ENCODE data around the gene MFGE8. TPM values are rescaled to one million over a fixed set of nuclear protein-coding genes. Genes with fewer than 3 reads are reported as not detected.
A peak's percentile ranks its signal among the peaks of the same experiment; 100 is the strongest.

Gene MFGE8
- total RNA-seq (65.2 TPM), polyA plus RNA-seq (ENCODE audit: insufficient read depth in 1 of 8, insufficient read length in 8 of 8, low replicate concordance in 1 of 8) (100 to 1,000 TPM in 6 of 8 donors, 10 to 100 TPM in 2; 86.5 to 162 (median 119) TPM)
- long read RNA-seq, donor 1, transcript MFGE8-201 (8 exons, 1,937 nt) = major isoform, 13 of 23 reads
- long read RNA-seq, donor 1, transcript MFGE8-217 (1 exons, 2,464 nt) = minor isoform, 6 of 23 reads
- long read RNA-seq, donor 1, partial matches to known transcripts = 0 of 23 reads
- long read RNA-seq, donor 1, other reads (novel, unspliced or antisense) = 0 of 23 reads
- long read RNA-seq, donor 2, partial matches to known transcripts = 0 of 1 reads
- long read RNA-seq, donor 2, other reads (novel, unspliced or antisense) = 0 of 1 reads
- long read RNA-seq, donor 3, transcript MFGE8-217 (1 exons, 2,464 nt) = minor isoform, 14 of 61 reads
- long read RNA-seq, donor 3, transcript MFGE8-201 (8 exons, 1,937 nt) = major isoform, 19 of 61 reads
- long read RNA-seq, donor 3, partial matches to known transcripts = 19 of 61 reads
- long read RNA-seq, donor 3, other reads (novel, unspliced or antisense) = 0 of 61 reads
- long read RNA-seq, donor 4, transcript MFGE8-201 (8 exons, 1,937 nt) = major isoform, 20 of 30 reads
- long read RNA-seq, donor 4, partial matches to known transcripts = 5 of 30 reads
- long read RNA-seq, donor 4, other reads (novel, unspliced or antisense) = 0 of 30 reads
- long read RNA-seq, donor 5, transcript MFGE8-201 (8 exons, 1,937 nt) = major isoform, 50 of 76 reads
- long read RNA-seq, donor 5, transcript MFGE8-217 (1 exons, 2,464 nt) = minor isoform, 7 of 76 reads
- long read RNA-seq, donor 5, partial matches to known transcripts = 13 of 76 reads
- long read RNA-seq, donor 5, other reads (novel, unspliced or antisense) = 0 of 76 reads
- long read RNA-seq, donor 6, transcript MFGE8-217 (1 exons, 2,464 nt) = minor isoform, 20 of 56 reads
- long read RNA-seq, donor 6, transcript MFGE8-214 (3 exons, 801 nt) = minor isoform, 7 of 56 reads
- long read RNA-seq, donor 6, transcript MFGE8-201 (8 exons, 1,937 nt) = major isoform, 22 of 56 reads
- long read RNA-seq, donor 6, partial matches to known transcripts = 5 of 56 reads
- long read RNA-seq, donor 6, other reads (novel, unspliced or antisense) = 0 of 56 reads
- long read RNA-seq, donor 7, transcript MFGE8-201 (8 exons, 1,937 nt) = major isoform, 10 of 31 reads
- long read RNA-seq, donor 7, transcript MFGE8-217 (1 exons, 2,464 nt) = minor isoform, 7 of 31 reads
- long read RNA-seq, donor 7, partial matches to known transcripts = 10 of 31 reads
- long read RNA-seq, donor 7, other reads (novel, unspliced or antisense) = 0 of 31 reads
- long read RNA-seq, donor 8, transcript MFGE8-201 (8 exons, 1,937 nt) = major isoform, 13 of 17 reads
- long read RNA-seq, donor 8, partial matches to known transcripts = 0 of 17 reads
- long read RNA-seq, donor 8, other reads (novel, unspliced or antisense) = 0 of 17 reads
- long read RNA-seq, donor 9, transcript MFGE8-217 (1 exons, 2,464 nt) = minor isoform, 5 of 32 reads
- long read RNA-seq, donor 9, transcript MFGE8-201 (8 exons, 1,937 nt) = major isoform, 16 of 32 reads
- long read RNA-seq, donor 9, partial matches to known transcripts = 8 of 32 reads
- long read RNA-seq, donor 9, other reads (novel, unspliced or antisense) = 0 of 32 reads
- long read RNA-seq, donor 10, transcript MFGE8-201 (8 exons, 1,937 nt) = major isoform, 32 of 53 reads
- long read RNA-seq, donor 10, transcript MFGE8-217 (1 exons, 2,464 nt) = minor isoform, 11 of 53 reads
- long read RNA-seq, donor 10, partial matches to known transcripts = 6 of 53 reads
- long read RNA-seq, donor 10, other reads (novel, unspliced or antisense) = 0 of 53 reads
- long read RNA-seq, donor 11, transcript MFGE8-217 (1 exons, 2,464 nt) = minor isoform, 8 of 39 reads
- long read RNA-seq, donor 11, transcript MFGE8-201 (8 exons, 1,937 nt) = major isoform, 26 of 39 reads
- long read RNA-seq, donor 11, partial matches to known transcripts = 0 of 39 reads
- long read RNA-seq, donor 11, other reads (novel, unspliced or antisense) = 0 of 39 reads

GRCh38 chr15:88913017-88913849, at the start of gene MFGE8:
Gene MFGE8 (minus strand): TSS chr15:88913379. CDS start chr15:88913319, 60 bp downstream.
- WGBS (ENCODE audit: insufficient coverage) = under 1% methylated on average over 48 of the region's 67 CpGs
- H3K4me3 ChIP-seq (ENCODE audit: low read length) = peak within 1 kb of the TSS; percentile 71
- peaks cover 46% of the 10 kb centered on the region for H3K4me1 ChIP-seq (ENCODE audit: control insufficient read depth, insufficient read depth, low read length)
- no peaks in the 10 kb centered on the region for H3K9me3 ChIP-seq (replicated peaks; ENCODE audit: control insufficient read depth, low read depth, low read length)
- peaks cover 21% of the 10 kb centered on the region for H3K36me3 ChIP-seq (ENCODE audit: control insufficient read depth, insufficient read depth, low read length)
- peak; percentile 86 for DNase-seq
- no peaks in the 10 kb centered on the region for H3K27me3 ChIP-seq (ENCODE audit: control insufficient read depth, insufficient read depth, low read length)
- H3K27ac ChIP-seq (ENCODE audit: low read length) = peak within 1 kb of the TSS; percentile 90

GRCh38 chr15:88959445-88959844, 46.3 kb upstream of the MFGE8 start:
- no peaks in the 10 kb centered on the region for H3K27me3 ChIP-seq (ENCODE audit: control insufficient read depth, insufficient read depth, low read length)
- H3K27ac ChIP-seq (ENCODE audit: low read length) = no peak overlapping the region
- peaks cover 5% of the 10 kb centered on the region for H3K4me1 ChIP-seq (ENCODE audit: control insufficient read depth, insufficient read depth, low read length)
- H3K9me3 ChIP-seq (replicated peaks; ENCODE audit: control insufficient read depth, low read depth, low read length) = peaks cover 4% of the 10 kb centered on the region
- H3K4me3 ChIP-seq (ENCODE audit: low read length) = no peak overlapping the region
- H3K36me3 ChIP-seq (ENCODE audit: control insufficient read depth, insufficient read depth, low read length) = no peaks in the 10 kb centered on the region
- no peak for DNase-seq
- 100% methylated on average over 1 of the region's 3 CpGs for WGBS (ENCODE audit: insufficient coverage)

GRCh38 chr15:88956906-88957305, 43.7 kb upstream of the MFGE8 start:
- no peaks in the 10 kb centered on the region for H3K27me3 ChIP-seq (ENCODE audit: control insufficient read depth, insufficient read depth, low read length)
- 85% methylated on average over 1 of the region's 1 CpG for WGBS (ENCODE audit: insufficient coverage)
- DNase-seq = no peak

GRCh38 chr15:88956263-88956662, 43.1 kb upstream of the MFGE8 start:
- Histone ChIP-seq H3K36me3 (ENCODE audit: control insufficient read depth, insufficient read depth, low read length) (no peaks in the 10 kb centered on the region), H3K27me3 (ENCODE audit: control insufficient read depth, insufficient read depth, low read length) (no peaks in the 10 kb centered on the region), H3K9me3 (replicated peaks; ENCODE audit: control insufficient read depth, low read depth, low read length) (no peaks in the 10 kb centered on the region), H3K4me3 (ENCODE audit: low read length) (no peak overlapping the region), H3K4me1 (ENCODE audit: control insufficient read depth, insufficient read depth, low read length) (peaks cover 8% of the 10 kb centered on the region), H3K27ac (ENCODE audit: low read length) (no peak overlapping the region)
- DNase-seq = no peak
- WGBS (ENCODE audit: insufficient coverage) = 65% methylated on average over 2 of the region's 7 CpGs

More at GRCh38 chr15:88956906-88957305, 43.7 kb upstream of the MFGE8 start:
- no peaks in the 10 kb centered on the region for H3K36me3 ChIP-seq (ENCODE audit: control insufficient read depth, insufficient read depth, low read length)
- H3K4me3 ChIP-seq (ENCODE audit: low read length) = no peak overlapping the region
- H3K4me1 ChIP-seq (ENCODE audit: control insufficient read depth, insufficient read depth, low read length) = peaks cover 8% of the 10 kb centered on the region
- no peaks in the 10 kb centered on the region for H3K9me3 ChIP-seq (replicated peaks; ENCODE audit: control insufficient read depth, low read depth, low read length)
- no peak overlapping the region for H3K27ac ChIP-seq (ENCODE audit: low read length)

- Histone ChIP-seq H3K27me3 (ENCODE audit: control insufficient read depth, insufficient read depth, low read length) (no peaks in the 10 kb centered on the region), H3K36me3 (ENCODE audit: control insufficient read depth, insufficient read depth, low read length) (no peaks in the 10 kb centered on the region), H3K9me3 (replicated peaks; ENCODE audit: control insufficient read depth, low read depth, low read length) (no peaks in the 10 kb centered on the region), H3K4me3 (ENCODE audit: low read length) (no peak overlapping the region), H3K4me1 (ENCODE audit: control insufficient read depth, insufficient read depth, low read length) (peaks cover 8% of the 10 kb centered on the region), H3K27ac (ENCODE audit: low read length) (no peak overlapping the region)
- peak; percentile 52 for DNase-seq
- WGBS (ENCODE audit: insufficient coverage) = 73% methylated on average over 10 of the region's 15 CpGs
Measured at GRCh38 chr15:88954431-88955277, 41.5 kb upstream of the MFGE8 start.

- Histone ChIP-seq H3K4me3 (ENCODE audit: low read length) (no peak overlapping the region), H3K4me1 (ENCODE audit: control insufficient read depth, insufficient read depth, low read length) (peaks cover 8% of the 10 kb centered on the region), H3K36me3 (ENCODE audit: control insufficient read depth, insufficient read depth, low read length) (no peaks in the 10 kb centered on the region), H3K27me3 (ENCODE audit: control insufficient read depth, insufficient read depth, low read length) (peaks cover 2% of the 10 kb centered on the region), H3K27ac (ENCODE audit: low read length) (no peak overlapping the region), H3K9me3 (replicated peaks; ENCODE audit: control insufficient read depth, low read depth, low read length) (no peaks in the 10 kb centered on the region)
- 86% methylated on average over 4 of the region's 6 CpGs for WGBS (ENCODE audit: insufficient coverage)
- DNase-seq = no peak
Measured at GRCh38 chr15:88950600-88951160, 37.5 kb upstream of the MFGE8 start.

GRCh38 chr15:88949734-88950400, 36.7 kb upstream of the MFGE8 start:
- Histone ChIP-seq H3K27ac (ENCODE audit: low read length) (no peak overlapping the region), H3K9me3 (replicated peaks; ENCODE audit: control insufficient read depth, low read depth, low read length) (no peaks in the 10 kb centered on the region), H3K4me1 (ENCODE audit: control insufficient read depth, insufficient read depth, low read length) (peaks cover 8% of the 10 kb centered on the region), H3K36me3 (ENCODE audit: control insufficient read depth, insufficient read depth, low read length) (no peaks in the 10 kb centered on the region), H3K27me3 (ENCODE audit: control insufficient read depth, insufficient read depth, low read length) (peaks cover 2% of the 10 kb centered on the region), H3K4me3 (ENCODE audit: low read length) (no peak overlapping the region)
- no peak for DNase-seq
- WGBS (ENCODE audit: insufficient coverage) = 73% methylated on average over 3 of the region's 5 CpGs
